Bronchial epithelial cell (primary cell): ENCODE measurements around the gene PARP8. TPM values are rescaled to one million over a fixed set of nuclear protein-coding genes. Genes with fewer than 3 reads are reported as not detected.

ENCODE experiments used
- DNase-seq: peaks from one replicate; pipeline ENCODE4 v3.0.0-alpha.2; 2010; ENCODE audit warnings: low read depth
- FAIRE-seq: peaks from 2 replicates; lab custom pipeline; 2011; peaks lifted over from hg19 to GRCh38; lab: Jason Lieb, UNC
- H3K27me3 ChIP-seq: 2 replicates; pipeline ENCODE4 v1.5.1; 2011; ENCODE audit warnings: low read length; ENCODE audit not compliant: control insufficient read depth, insufficient read depth
- H3K36me3 ChIP-seq: 2 replicates; pipeline ENCODE4 v1.5.1; 2011; ENCODE audit warnings: low read length; ENCODE audit not compliant: control insufficient read depth, insufficient read depth
- H3K4me3 ChIP-seq: 2 replicates; pipeline ENCODE4 v1.5.1; 2011; ENCODE audit warnings: mild to moderate bottlenecking, low read depth, low read length, control low read depth
- total RNA-seq: library from RNA; depleted of rRNA; stranded (reverse); fragments of >200 nt; gene quantifications from 2 replicates; pipeline ENCODE4 v1.2.1, GENCODE V29; 2014
- TF ChIP-seq, protein P1 (sequence below): IDR thresholded peaks from 2 replicates; pipeline ENCODE4 v1.5.1; 2011; ENCODE audit warnings: mild to moderate bottlenecking, moderate library complexity, low read length, control low read depth, inconsistent platforms; ENCODE audit not compliant: insufficient read depth, severe bottlenecking

The PARP8 gene
- total RNA-seq, 1 donor from 2014 or later, result 14.5 TPM

DNA sequence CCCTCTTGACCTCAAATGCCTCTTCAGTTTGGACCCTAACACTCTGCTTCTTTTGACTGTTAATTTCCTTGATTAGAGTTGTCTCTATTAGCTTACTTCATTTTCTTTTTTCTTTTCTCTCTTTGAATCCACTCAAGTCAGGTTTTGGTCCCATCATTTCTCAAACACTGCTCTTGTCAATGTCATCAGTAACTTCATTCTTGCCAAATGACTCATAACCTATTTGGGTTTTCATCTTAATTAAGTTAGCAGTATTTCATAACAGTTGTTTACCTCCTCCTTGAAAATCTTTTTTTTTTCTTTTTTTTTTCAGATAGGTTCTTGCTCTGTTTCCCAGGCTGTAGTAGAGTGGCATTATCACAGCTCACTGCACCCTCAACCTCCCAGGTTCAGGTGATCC lies 119.6 kb downstream of the PARP8 start:
- DNase-seq, result peak; percentile 40
- FAIRE-seq, result no peak
- H3K4me3 ChIP-seq, result no peak overlapping the region
- peaks cover 4% of the 10 kb centered on the region for H3K36me3 ChIP-seq
- H3K27me3 ChIP-seq, result no peaks in the 10 kb centered on the region
- TF ChIP-seq, protein P1, sequence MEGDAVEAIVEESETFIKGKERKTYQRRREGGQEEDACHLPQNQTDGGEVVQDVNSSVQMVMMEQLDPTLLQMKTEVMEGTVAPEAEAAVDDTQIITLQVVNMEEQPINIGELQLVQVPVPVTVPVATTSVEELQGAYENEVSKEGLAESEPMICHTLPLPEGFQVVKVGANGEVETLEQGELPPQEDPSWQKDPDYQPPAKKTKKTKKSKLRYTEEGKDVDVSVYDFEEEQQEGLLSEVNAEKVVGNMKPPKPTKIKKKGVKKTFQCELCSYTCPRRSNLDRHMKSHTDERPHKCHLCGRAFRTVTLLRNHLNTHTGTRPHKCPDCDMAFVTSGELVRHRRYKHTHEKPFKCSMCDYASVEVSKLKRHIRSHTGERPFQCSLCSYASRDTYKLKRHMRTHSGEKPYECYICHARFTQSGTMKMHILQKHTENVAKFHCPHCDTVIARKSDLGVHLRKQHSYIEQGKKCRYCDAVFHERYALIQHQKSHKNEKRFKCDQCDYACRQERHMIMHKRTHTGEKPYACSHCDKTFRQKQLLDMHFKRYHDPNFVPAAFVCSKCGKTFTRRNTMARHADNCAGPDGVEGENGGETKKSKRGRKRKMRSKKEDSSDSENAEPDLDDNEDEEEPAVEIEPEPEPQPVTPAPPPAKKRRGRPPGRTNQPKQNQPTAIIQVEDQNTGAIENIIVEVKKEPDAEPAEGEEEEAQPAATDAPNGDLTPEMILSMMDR, result no peak

DNA sequence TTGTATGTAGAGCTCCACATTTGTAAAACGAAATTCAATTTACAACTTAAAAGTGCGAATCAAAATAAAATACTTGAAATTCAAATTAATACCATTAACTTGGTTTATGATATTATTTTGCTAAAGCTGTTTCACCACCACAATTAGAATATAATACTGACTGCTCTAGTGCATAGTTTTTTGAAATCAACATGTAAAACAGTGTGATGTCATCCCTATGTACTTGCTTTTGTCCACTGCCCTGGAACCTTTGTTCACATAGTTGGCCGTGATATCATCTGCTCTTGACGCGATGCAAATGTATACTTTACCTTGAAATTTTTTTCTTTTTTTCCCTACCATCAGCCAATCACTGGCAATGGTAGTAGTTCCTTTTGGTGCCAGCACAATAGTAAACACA lies 125.4 kb downstream of the PARP8 start:
- peaks cover 4% of the 10 kb centered on the region for H3K36me3 ChIP-seq

DNA sequence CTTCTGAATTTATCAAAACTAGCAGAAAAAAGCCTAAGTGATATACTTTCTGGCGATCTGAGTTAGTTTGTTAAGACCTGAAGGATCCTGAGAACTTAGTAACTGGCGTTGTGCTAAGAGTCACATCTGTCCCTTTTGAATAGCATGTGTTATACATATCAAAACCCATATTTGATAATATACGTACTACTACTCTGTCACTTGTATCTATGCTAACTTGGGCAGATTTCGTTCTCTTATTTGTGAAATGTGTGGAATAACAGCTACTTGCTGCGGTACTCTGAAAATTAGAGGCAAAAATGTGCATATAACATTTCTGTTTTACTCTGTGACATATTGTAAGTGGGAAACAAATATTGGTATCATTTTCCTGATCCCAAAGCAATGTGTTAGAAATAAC lies 126.4 kb downstream of the PARP8 start:
- no peak for FAIRE-seq
- H3K36me3 ChIP-seq, result peaks cover 4% of the 10 kb centered on the region
- no peak for DNase-seq

More for the DNA sequence above, 125.4 kb downstream of the PARP8 start:
- FAIRE-seq (no peak), DNase-seq (no peak)
- TF ChIP-seq, protein P1, result no peak
- Histone ChIP-seq H3K4me3 (no peak overlapping the region), H3K27me3 (no peaks in the 10 kb centered on the region)

DNA sequence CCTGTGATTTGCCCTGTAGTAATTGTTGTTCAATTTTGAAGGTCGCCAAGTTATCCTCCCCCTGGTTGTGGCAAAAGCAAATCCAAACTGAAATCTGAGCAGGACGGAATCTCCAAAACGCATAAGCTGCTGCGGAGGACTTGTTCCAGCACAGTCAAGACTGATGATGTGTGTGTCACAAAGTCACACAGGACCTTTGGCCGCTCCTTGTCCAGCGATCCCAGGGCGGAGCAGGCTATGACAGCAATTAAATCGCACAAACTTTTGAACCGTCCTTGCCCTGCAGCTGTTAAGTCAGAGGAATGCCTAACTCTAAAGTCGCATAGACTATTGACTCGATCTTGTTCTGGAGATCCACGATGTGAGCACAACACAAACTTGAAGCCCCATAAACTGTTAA lies 128.4 kb downstream of the PARP8 start:
- DNase-seq (no peak), FAIRE-seq (no peak)
- TF ChIP-seq, protein P1, result no peak
- Histone ChIP-seq H3K36me3 (no peaks in the 10 kb centered on the region), H3K27me3 (no peaks in the 10 kb centered on the region), H3K4me3 (no peak overlapping the region)

More for the DNA sequence above, 126.4 kb downstream of the PARP8 start:
- H3K27me3 ChIP-seq, result no peaks in the 10 kb centered on the region
- TF ChIP-seq, protein P1, result no peak
- H3K4me3 ChIP-seq, result no peak overlapping the region

DNA sequence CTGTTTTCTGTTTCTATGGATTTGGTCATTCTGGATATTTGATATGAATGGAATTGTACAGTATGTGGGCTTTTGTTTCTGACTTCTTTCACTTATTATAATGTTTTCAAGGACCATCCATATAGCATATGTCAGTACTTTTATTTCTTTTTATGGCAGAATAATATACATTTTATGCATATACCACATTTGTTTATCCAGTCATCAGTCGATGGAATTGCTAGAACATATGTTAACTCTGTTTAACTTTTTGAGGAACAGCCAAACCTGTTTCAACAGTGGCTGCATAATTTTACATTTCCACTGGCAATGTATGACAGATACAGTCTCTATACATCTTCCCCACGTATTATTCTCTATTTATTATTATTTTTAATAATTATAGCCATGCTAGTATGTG lies 131.6 kb downstream of the PARP8 start:
- no peaks in the 10 kb centered on the region for H3K27me3 ChIP-seq
- TF ChIP-seq, protein P1, result no peak
- H3K4me3 ChIP-seq, result no peak overlapping the region
- DNase-seq, result no peak
- no peak for FAIRE-seq
- H3K36me3 ChIP-seq, result no peaks in the 10 kb centered on the region

DNA sequence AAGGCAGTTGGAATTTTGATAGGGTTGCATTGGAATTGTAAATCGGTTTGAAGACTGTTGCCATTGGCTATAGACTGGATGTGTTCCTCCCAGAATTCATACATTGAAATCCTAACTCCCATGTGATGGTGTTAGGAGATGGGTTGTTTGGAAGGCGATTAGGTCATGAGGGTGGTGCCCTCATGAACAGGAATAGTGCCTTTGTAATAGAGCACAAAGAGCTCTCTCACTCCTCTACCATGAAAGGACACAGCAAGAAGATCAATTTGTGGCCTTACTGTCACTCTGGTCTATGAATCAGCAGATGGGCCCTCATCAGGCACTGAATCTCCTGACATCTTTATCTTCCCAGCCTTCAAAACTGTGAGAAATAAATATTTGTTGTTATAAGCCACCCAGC lies 133.2 kb downstream of the PARP8 start:
- DNase-seq (no peak), FAIRE-seq (no peak)
- Histone ChIP-seq H3K36me3 (no peaks in the 10 kb centered on the region), H3K27me3 (no peaks in the 10 kb centered on the region), H3K4me3 (no peak overlapping the region)
- TF ChIP-seq, protein P1, result no peak
